MM.1S (cell line): Measurements from ENCODE around the gene DCHS1.

Source experiments
- CTCF ChIP-seq: fragments of 300-600 bp; sonication (generic); IDR thresholded peaks from 2 replicates; pipeline ENCODE4 v1.5.1; 2016; ENCODE audit warnings: antibody characterized with exemption, low read length, mixed read lengths
- EZH2phosphoT487 ChIP-seq: fragments of 300-600 bp; sonication (generic); IDR thresholded peaks from 2 replicates; pipeline ENCODE4 v1.6.1; 2018; ENCODE audit warnings: antibody characterized with exemption, low read length

GRCh38 chr11:6596239-6596877 is 59.3 kb downstream of the DCHS1 start:
- TF ChIP-seq CTCF: no peak
- TF ChIP-seq EZH2phosphoT487: no peak
